ENCODE results near the gene STH. TPM values are rescaled to one million over a fixed set of nuclear protein-coding genes. Genes with fewer than 3 reads are reported as not detected.
"Not testable (repeated sequence)": the region's sequence is repeated elsewhere in the genome, so short reads cannot be mapped to it uniquely, and the experiment has no call there.

Gene STH
- total RNA-seq, 1 experiment from 2014 or later = not detected

GRCh38 chr17:46006082-46006481 is 7.0 kb downstream of the STH start:
- DNase-seq (ENCODE audit: low read depth) = not testable (repeated sequence)

GRCh38 chr17:46007461-46007965 is 8.5 kb downstream of the STH start:
- DNase-seq (ENCODE audit: low read depth) = no peak

- no peak for DNase-seq (ENCODE audit: low read depth)
These were observed 9.5 kb downstream of the STH start for GRCh38 chr17:46008591-46008990.

- peak; percentile 88 for DNase-seq (ENCODE audit: low read depth)
These were observed 10.9 kb downstream of the STH start for GRCh38 chr17:46009681-46010596.

GRCh38 chr17:46010597-46011186 is 11.6 kb downstream of the STH start:
- DNase-seq (ENCODE audit: low read depth) = no peak

- no peak for DNase-seq (ENCODE audit: low read depth)
These were observed 12.9 kb downstream of the STH start for GRCh38 chr17:46011711-46012505.

GRCh38 chr17:46012506-46013079 is 13.5 kb downstream of the STH start:
- DNase-seq (ENCODE audit: low read depth) = no peak

GRCh38 chr17:46013127-46013501 is 14.1 kb downstream of the STH start:
- DNase-seq (ENCODE audit: low read depth) = no peak

GRCh38 chr17:46013502-46014165 is 14.6 kb downstream of the STH start:
- DNase-seq (ENCODE audit: low read depth) = peak; percentile 20

- DNase-seq (ENCODE audit: low read depth) = not testable (repeated sequence)
These were observed 20.4 kb downstream of the STH start for GRCh38 chr17:46019408-46019925.

- DNase-seq (ENCODE audit: low read depth) = no peak
These were observed 21.1 kb downstream of the STH start for GRCh38 chr17:46020023-46020761.

- DNase-seq (ENCODE audit: low read depth) = no peak
These were observed 21.9 kb downstream of the STH start for GRCh38 chr17:46020998-46021397.

GRCh38 chr17:46023366-46023765 is 24.3 kb downstream of the STH start:
- DNase-seq (ENCODE audit: low read depth) = not testable (repeated sequence)

- no peak for DNase-seq (ENCODE audit: low read depth)
These were observed 24.8 kb downstream of the STH start for GRCh38 chr17:46023783-46024388.

GRCh38 chr17:46024590-46024989 is 25.5 kb downstream of the STH start:
- DNase-seq (ENCODE audit: low read depth) = no peak

- DNase-seq (ENCODE audit: low read depth) = no peak
These were observed 26.0 kb downstream of the STH start for GRCh38 chr17:46025060-46025459.

GRCh38 chr17:46025510-46026165 is 26.6 kb downstream of the STH start:
- no peak for DNase-seq (ENCODE audit: low read depth)

- DNase-seq (ENCODE audit: low read depth) = no peak
These were observed 27.4 kb downstream of the STH start for GRCh38 chr17:46026166-46027047.
